HG03520 (cell line): ENCODE measurements around the gene FOSB.

Source experiments
- ATAC-seq: cut with Tn5 transposase; IDR thresholded peaks from one replicate; pipeline ENCODE4 v1.9.1; 2021; ENCODE audit warnings: mild to moderate bottlenecking, moderate library complexity; ENCODE audit not compliant: unreplicated experiment

The FOSB gene

GRCh38 chr19:45478454-45479238, 10.8 kb downstream of the FOSB start:
- peak; percentile 72 for ATAC-seq

GRCh38 chr19:45483033-45483432, 15.2 kb downstream of the FOSB start:
- ATAC-seq: no peak

- no peak for ATAC-seq
Observed at GRCh38 chr19:45484273-45484945, 16.6 kb downstream of the FOSB start.

- peak; percentile 91 for ATAC-seq
Observed at GRCh38 chr19:45485305-45486077, 17.7 kb downstream of the FOSB start.

- ATAC-seq: no peak
Observed at GRCh38 chr19:45488708-45489107, 20.9 kb downstream of the FOSB start.

- ATAC-seq: no peak
Observed at GRCh38 chr19:45489216-45489855, 21.5 kb downstream of the FOSB start.

GRCh38 chr19:45492137-45492626, 24.4 kb downstream of the FOSB start:
- no peak for ATAC-seq

GRCh38 chr19:45492627-45493470, 25.1 kb downstream of the FOSB start:
- no peak for ATAC-seq

GRCh38 chr19:45494261-45494916, 26.6 kb downstream of the FOSB start:
- ATAC-seq: no peak

- ATAC-seq: no peak
Observed at GRCh38 chr19:45495178-45495577, 27.4 kb downstream of the FOSB start.

GRCh38 chr19:45496349-45496953, 28.7 kb downstream of the FOSB start:
- no peak for ATAC-seq

- ATAC-seq: no peak
Observed at GRCh38 chr19:45497791-45498190, 30.0 kb downstream of the FOSB start.

GRCh38 chr19:45498411-45499195, 30.8 kb downstream of the FOSB start, which contains the start of gene PPM1N:
PPM1N (plus strand) TSS chr19:45498443; CDS start chr19:45498473, 30 bp downstream.
- no peak for ATAC-seq

GRCh38 chr19:45499196-45500180, 31.7 kb downstream of the FOSB start:
- ATAC-seq: no peak

- no peak for ATAC-seq
Observed at GRCh38 chr19:45500918-45501729, 33.3 kb downstream of the FOSB start.

- no peak for ATAC-seq
Observed at GRCh38 chr19:45501730-45502014, 33.9 kb downstream of the FOSB start.
